Stimulated activated CD4-positive, alpha-beta T cell treated with anti-CD3 and anti-CD28 coated beads, Interleukin-2, amount 100 ng/mL, for 48 hours (primary cell): ENCODE results near the gene WTIP.
"Not testable (repeated sequence)": the region's sequence is repeated elsewhere in the genome, so short reads cannot be mapped to it uniquely, and the experiment has no call there.

Source experiments
- DNase-seq, 2 donors: peaks; one replicate each; pipeline ENCODE4 v3.0.0-alpha.2; 2020

The WTIP gene

GRCh38 chr19:34504273-34504808 lies 22.8 kb downstream of the WTIP start:
- DNase-seq, result no peak

DNA sequence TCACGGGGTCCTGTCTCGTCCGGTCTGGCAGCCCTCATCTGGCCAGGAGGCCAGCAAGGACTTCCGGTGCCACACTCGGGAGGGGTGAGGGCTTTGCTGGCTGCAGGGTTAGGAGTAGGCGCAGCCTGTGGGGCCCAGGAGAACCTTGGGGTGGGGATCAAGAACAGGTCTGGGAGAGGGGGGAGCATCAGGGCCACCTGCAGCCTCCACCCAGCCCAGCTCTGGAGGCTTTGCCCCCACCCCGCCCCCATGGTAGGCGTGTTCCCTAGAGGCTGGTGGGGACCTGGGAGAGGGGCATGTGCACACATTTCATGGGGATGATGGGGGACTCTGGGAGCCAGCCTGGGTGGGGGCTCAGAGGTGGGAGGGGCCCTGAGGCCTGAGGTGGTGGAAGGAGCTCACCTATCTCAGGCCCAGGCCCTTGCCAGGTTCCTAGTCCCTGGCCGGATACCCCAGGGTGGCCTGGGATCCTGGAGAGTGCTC lies 23.3 kb downstream of the WTIP start:
- no peak for DNase-seq

GRCh38 chr19:34505321-34506025 lies 23.9 kb downstream of the WTIP start:
- DNase-seq, result no peak

GRCh38 chr19:34506026-34506370 lies 24.4 kb downstream of the WTIP start:
- DNase-seq, result no peak

GRCh38 chr19:34507414-34508067 lies 26.0 kb downstream of the WTIP start:
- no peak for DNase-seq

DNA sequence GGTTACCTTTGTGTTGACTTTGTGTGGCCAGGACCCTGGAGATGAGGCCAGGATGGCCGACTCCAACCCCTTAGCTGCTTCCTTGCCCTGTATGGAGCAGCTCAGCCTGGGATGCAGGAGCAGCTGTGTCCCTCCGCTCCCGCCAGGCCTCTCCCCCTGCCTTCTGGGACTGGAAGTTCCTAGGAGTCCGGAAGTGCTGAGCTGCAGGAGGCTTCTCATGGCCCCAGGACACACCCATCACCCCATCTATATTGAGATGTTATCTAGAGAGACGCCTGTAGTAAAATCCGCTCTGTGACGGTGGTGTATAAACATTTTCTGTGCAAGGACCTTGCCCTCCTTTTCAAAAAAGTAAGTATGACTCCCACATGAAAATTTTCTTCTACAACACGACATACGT lies 27.0 kb downstream of the WTIP start:
- DNase-seq, result no peak

DNA sequence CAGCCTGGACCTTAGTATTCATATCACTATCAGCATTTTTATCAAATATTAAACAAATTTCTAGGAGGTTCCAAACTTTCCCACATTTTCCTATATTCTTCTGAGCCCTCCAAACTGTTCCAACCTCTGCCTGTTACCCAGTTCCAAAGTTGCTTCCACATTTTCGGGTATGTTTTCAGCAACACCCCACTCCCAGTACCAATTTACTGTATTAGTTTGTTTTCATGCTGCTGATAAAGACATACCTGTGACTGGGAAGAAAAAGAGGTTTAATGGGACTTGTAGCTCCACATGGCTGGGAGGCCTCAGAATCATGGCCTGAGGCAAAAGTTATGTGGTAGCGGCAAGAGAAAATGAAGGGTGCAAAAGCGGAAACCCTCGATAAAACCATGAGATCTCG lies 29.3 kb downstream of the WTIP start:
- not testable (repeated sequence) for DNase-seq

DNA sequence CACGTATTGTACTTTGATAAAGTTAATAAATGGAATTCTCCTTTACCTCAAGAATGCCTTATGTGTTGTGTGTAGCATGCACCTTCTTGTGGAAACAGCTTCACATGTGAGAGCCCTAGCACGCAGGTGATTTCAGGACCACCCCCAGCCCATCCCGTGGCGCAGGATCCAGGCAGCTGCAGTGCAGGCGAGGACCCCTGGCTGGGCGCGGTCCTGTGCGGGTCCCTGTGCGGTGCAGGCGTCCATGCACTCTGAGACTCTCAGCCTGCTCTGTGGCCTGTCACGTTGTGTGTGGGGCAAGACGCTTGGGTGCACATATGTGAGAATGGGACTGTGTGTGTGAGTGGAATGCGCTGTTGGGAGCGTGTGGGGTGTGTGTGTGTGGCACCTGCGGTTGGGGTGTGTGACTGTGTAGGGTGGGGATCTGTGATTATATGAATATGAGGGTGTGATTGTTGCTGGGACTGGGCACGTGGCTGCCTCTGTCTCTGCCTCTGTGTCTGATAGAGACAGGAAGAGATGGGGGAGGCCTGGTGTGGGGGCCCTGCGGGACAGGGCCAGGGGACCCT lies 30.8 kb downstream of the WTIP start:
- DNase-seq, result no peak

- DNase-seq, result no peak
These were observed 32.2 kb downstream of the WTIP start for GRCh38 chr19:34513767-34514166.

DNA sequence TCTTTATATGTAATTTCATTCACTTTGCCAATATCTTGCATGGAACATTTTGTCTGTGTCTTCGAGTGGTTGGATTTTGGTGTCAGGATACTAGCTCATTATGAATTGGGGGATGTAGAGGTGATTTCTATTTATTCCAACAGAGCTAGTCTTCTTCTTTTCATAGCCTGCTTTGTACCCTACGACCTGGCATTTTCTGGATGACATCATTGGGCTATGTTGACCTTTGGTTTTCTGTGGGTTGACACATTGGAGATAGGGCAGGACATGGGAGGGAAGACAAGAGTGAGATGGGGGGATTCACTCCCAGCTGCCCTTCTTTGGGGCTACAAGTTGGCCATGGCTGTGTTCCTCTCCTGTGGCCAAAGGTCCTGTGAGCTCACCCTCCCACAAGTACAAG lies 38.0 kb downstream of the WTIP start:
- DNase-seq, result no peak

DNA sequence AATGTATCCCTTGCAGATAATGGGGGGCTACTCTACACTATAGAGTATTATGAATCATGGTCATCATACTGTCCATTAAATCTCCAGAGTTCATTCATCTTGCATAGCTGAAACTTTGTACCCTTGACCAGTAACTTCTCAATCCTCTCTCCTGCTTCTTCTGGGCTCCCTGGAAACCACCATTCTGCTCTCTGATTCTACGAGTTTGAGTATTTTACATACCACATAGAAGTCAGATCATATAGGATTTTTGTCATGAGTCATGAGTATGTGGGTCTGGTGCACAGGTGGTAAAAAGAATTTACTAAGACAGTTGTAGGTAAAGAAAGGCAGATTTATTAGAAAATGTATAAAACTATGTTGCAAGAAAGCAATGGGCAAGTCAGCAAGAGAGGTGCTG lies 41.9 kb downstream of the WTIP start:
- no peak for DNase-seq

DNA sequence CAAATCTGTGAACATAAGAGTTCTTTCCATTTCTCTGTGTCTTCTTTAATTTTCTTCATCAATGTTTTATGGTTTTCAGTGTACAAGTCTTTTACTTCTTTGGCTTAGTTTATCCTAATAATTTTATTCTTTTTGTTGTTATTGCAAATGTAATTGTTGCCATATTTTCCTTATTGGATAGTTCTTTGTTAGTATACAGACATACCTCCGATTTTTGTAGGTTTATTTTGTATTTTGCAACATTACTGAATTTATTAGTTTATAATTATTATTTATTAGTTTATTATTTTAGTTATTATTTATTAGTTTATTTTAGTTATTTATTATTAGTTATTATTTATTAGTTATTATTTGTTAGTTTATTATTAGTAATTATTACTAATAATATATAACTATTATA lies 43.4 kb downstream of the WTIP start:
- no peak for DNase-seq

DNA sequence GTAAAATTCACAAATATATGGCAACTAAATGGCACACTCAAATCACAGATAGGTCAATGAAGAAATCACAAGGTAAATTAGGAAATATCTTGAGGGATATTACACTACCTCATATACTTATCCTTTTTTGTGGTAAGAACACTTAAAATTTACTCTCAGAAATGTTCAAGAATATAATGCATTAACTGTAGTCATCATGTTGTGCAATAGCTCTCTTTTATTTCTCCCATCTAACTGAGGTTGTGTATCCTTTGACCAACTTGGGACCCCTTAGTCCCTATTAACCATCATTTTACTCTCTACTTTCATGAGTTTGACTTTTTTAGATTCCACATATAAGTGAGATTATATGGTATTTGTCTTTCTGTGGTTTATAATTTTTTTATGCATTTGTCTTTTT lies 52.6 kb downstream of the WTIP start:
- no peak for DNase-seq

DNA sequence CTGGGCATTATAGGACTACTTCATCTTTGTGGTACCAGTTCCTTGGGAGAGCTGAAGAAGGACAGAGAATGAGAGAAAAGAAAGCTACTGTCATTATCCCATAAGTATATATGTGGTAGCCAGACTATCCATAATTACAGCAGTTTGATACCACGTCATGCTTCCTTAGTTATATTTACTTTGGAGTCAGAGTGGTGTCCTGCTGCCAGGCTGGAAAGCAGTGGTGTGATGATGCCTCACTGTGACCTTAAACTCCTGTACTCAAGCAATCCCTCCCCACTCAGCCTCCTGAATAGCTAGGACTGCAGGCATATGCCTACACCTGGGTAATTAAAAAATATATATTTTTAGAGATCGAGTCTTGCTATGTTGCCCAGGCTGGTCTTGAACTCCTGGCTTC lies 57.8 kb downstream of the WTIP start:
- no peak for DNase-seq

DNA sequence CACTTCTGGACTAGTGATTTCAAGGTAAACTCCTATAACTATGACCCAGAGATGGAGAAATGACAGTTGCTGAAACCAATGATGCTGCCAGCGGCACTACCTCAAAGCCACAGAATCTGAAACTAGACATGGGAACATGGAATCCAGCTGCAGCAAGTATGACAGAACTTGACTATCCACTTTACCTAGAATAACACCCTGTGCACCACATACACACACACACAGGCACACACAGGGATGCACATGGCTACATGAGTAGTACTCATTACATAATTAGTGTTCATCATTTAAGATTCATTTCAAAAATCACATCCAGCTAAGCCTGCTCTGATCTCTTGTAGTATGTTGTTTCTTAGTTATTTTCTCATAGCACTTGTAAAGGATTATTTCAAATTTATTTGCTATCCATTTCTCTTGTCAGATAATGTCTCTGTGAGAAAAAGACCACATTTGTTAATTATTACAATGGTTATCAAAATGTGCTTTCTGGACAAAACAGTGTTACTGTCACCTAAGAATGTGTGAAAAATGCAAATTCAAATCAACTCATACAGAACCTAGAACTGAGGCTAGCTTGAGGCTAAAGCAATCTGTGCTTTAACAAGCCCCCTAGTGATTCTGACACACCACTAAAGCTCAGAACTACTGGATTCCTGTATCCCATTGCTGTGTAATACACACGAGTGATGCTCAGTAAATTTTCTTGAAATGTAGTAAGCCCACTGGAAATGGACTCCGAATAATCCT lies 59.4 kb downstream of the WTIP start:
- DNase-seq, result no peak

GRCh38 chr19:34549833-34550232 lies 68.3 kb downstream of the WTIP start:
- no peak for DNase-seq

- no peak for DNase-seq
These were observed 73.9 kb downstream of the WTIP start for GRCh38 chr19:34555447-34555846.

DNA sequence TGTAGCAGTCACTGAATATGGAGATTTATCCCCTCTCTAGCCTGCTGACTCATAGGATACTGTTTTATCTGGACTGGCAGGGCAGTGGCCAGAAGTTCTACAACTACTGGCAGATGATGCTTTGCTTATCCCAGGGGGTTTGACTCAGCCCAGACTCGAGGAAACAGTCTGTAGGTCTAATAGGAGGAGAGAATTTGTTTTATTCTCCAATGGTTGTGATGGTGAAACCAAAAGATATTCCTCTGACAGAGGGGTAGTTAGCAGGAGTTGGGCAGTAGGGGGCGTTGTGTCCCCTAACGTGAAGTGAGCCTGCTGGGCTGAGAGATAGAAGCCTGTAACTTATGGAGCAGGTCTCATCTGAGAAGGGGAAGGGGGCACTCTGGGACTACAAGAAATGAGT lies 74.9 kb downstream of the WTIP start:
- peak; percentile 16 to 19 for DNase-seq

DNA sequence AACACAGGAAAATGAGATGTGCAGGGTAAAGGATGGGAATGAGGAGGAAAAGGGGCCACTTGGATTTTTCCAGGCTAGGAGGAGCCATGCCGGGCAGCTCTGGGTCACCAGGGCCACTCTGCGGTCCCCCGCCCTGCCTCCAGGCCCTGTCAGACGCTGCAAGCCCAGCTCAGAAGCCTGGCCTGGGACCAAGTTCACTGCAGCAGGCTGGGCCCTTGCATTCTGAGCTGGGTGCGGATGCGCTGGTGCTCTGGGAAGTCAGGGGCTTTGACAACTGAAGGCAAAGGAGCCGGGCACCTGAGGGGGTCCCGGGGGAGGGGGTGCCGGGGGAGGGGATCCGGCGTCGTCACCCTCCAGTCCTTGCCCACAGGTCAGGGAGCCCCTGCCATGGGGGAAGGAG lies 77.5 kb downstream of the WTIP start:
- DNase-seq, result no peak

DNA sequence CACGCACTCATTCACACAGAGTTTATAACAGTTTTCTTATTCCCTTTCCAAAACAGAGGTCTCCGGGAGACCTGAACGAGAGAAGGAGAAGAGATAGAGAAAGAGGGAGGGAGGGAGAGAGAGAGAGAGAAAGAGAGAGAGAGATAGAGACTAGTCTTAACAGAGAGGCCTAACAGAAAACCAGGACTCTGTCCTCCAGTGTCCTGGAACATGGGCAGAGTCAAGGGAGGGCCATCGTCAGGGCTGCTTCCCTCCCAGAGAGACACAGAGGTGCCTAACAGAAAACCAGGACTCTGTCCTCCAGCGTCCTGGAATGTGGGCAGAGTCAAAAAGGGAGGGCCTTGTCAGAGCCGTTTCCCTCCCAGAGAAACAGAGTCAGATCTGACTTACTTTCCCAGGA lies 78.7 kb downstream of the WTIP start:
- no peak for DNase-seq
